MM.1S (cell line): Measurements from ENCODE around the gene UBE2R2.
"Not testable (repeated sequence)": the region's sequence is repeated elsewhere in the genome, so short reads cannot be mapped to it uniquely, and the experiment has no call there.

ENCODE experiments used
- DNase-seq: peaks from one replicate; pipeline ENCODE4 v3.0.0-alpha.2; 2015
- H2AFZ ChIP-seq: fragments of 300-600 bp; sonication (generic); 2 replicates; pipeline ENCODE4 v1.6.0; 2016; ENCODE audit warnings: antibody characterized with exemption, low read length
- H3F3A ChIP-seq: fragments of 300-600 bp; sonication (generic); 2 replicates; pipeline ENCODE4 v1.6.1; 2016; ENCODE audit warnings: mild to moderate bottlenecking, antibody characterized with exemption, low read length, moderate library complexity, mixed read lengths; ENCODE audit not compliant: insufficient read depth
- H3K27ac ChIP-seq: fragments of 300-600 bp; sonication (generic); 2 replicates; pipeline ENCODE4 v1.5.1; 2016; ENCODE audit warnings: mild to moderate bottlenecking, low read length
- H3K27me3 ChIP-seq: fragments of 300-600 bp; sonication (generic); replicated peaks from 2 replicates; pipeline ENCODE4 v1.6.0; 2016; ENCODE audit warnings: low read length; ENCODE audit not compliant: insufficient read depth
- H3K36me3 ChIP-seq: fragments of 300-600 bp; sonication (generic); replicated peaks from 2 replicates; pipeline ENCODE4 v1.6.1; 2016; ENCODE audit warnings: mild to moderate bottlenecking, low read length, mixed read lengths; ENCODE audit not compliant: insufficient read depth
- H3K4me1 ChIP-seq: fragments of 300-600 bp; sonication (generic); 2 replicates; pipeline ENCODE4 v1.6.1; 2016; ENCODE audit warnings: low read length, mixed read lengths
- H3K4me2 ChIP-seq: fragments of 300-600 bp; sonication (generic); 2 replicates; pipeline ENCODE4 v1.6.0; 2016; ENCODE audit warnings: low read depth, low read length
- H3K4me3 ChIP-seq: fragments of 300-600 bp; sonication (generic); 2 replicates; pipeline ENCODE4 v1.5.1; 2016; ENCODE audit warnings: low read length, mixed read lengths
- H3K79me2 ChIP-seq: fragments of 300-600 bp; sonication (generic); 2 replicates; pipeline ENCODE4 v1.6.1; 2016; ENCODE audit warnings: mixed run types, low read length, mixed read lengths
- H3K9ac ChIP-seq: fragments of 300-600 bp; sonication (generic); 2 replicates; pipeline ENCODE4 v1.6.1; 2016; ENCODE audit warnings: low read length, mixed read lengths
- H3K9me2 ChIP-seq: fragments of 300-600 bp; sonication (generic); replicated peaks from 2 replicates; pipeline ENCODE4 v1.6.1; 2016; ENCODE audit warnings: mild to moderate bottlenecking, low read length, mixed read lengths; ENCODE audit not compliant: insufficient read depth
- H3K9me3 ChIP-seq: fragments of 300-600 bp; sonication (generic); replicated peaks from 2 replicates; pipeline ENCODE4 v1.6.1; 2016; ENCODE audit warnings: mild to moderate bottlenecking, low read length, mixed read lengths; ENCODE audit not compliant: insufficient read depth
- H4K20me1 ChIP-seq: fragments of 300-600 bp; sonication (generic); 2 replicates; pipeline ENCODE4 v1.6.1; 2016; ENCODE audit warnings: mild to moderate bottlenecking, low read length, moderate library complexity, mixed read lengths; ENCODE audit not compliant: insufficient read depth
- EZH2 ChIP-seq: fragments of 300-600 bp; sonication (generic); optimal IDR thresholded peaks from 2 replicates; pipeline ENCODE3; 2017; ENCODE audit warnings: low read depth, mild to moderate bottlenecking, antibody characterized with exemption, low read length, mixed read lengths
- EZH2phosphoT487 ChIP-seq: fragments of 300-600 bp; sonication (generic); IDR thresholded peaks from 2 replicates; pipeline ENCODE4 v1.6.1; 2018; ENCODE audit warnings: antibody characterized with exemption, low read length
- TF ChIP-seq, protein P1 (sequence below): fragments of 300-600 bp; sonication (generic); IDR thresholded peaks from 2 replicates; pipeline ENCODE4 v1.5.1; 2016; ENCODE audit warnings: antibody characterized with exemption, low read length, mixed read lengths

UBE2R2 gene

GRCh38 chr9:33867747-33868439, 50.9 kb downstream of the UBE2R2 start:
- Histone ChIP-seq H3K4me2 (no peak overlapping the region), H3K9me2 (no peaks in the 10 kb centered on the region), H3K4me1 (no peaks in the 10 kb centered on the region), H3K27ac (no peak overlapping the region), H3K9me3 (no peaks in the 10 kb centered on the region), H4K20me1 (no peaks in the 10 kb centered on the region), H3K79me2 (peaks cover 62% of the 10 kb centered on the region), H3F3A (no peaks in the 10 kb centered on the region), H3K9ac (no peak overlapping the region), H3K27me3 (no peaks in the 10 kb centered on the region), H2AFZ (no peak overlapping the region), H3K4me3 (no peak overlapping the region), H3K36me3 (no peaks in the 10 kb centered on the region)
- no peak for TF ChIP-seq EZH2
- TF ChIP-seq EZH2phosphoT487, result no peak
- no peak for DNase-seq

DNA sequence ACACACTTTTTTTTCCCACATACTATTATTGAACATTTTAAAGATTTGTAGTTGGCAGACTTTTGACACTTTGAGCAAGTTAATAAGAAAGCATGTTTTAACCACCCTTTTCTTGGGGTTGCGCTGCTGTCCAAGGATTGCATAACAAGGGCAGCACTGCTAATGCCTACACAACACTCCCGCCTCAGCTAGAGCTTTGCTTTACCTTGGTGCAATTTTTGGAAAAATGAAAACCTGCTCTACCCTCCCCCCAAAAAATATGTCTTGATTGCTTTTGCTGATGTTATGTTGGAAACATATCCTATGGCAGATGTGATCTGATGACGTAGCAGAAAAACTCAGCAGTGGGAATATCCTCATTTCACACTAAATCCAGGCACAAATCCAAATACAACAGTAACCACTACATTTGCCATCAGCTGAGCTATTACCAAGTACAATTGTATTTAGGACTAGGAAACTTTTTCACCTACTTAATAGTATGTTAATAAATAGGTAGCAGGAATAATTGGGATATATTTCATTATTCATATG, 51.5 kb downstream of the UBE2R2 start:
- Histone ChIP-seq H3K9me2 (no peaks in the 10 kb centered on the region), H3K4me2 (no peak overlapping the region), H2AFZ (no peak overlapping the region), H3F3A (no peaks in the 10 kb centered on the region), H3K4me3 (no peak overlapping the region), H3K27me3 (no peaks in the 10 kb centered on the region), H3K79me2 (peaks cover 67% of the 10 kb centered on the region), H3K36me3 (no peaks in the 10 kb centered on the region), H3K4me1 (no peaks in the 10 kb centered on the region), H3K27ac (no peak overlapping the region), H3K9ac (no peak overlapping the region), H3K9me3 (no peaks in the 10 kb centered on the region), H4K20me1 (no peaks in the 10 kb centered on the region)
- DNase-seq, result no peak
- TF ChIP-seq EZH2phosphoT487, result no peak
- no peak for TF ChIP-seq EZH2
- TF ChIP-seq, protein P1, sequence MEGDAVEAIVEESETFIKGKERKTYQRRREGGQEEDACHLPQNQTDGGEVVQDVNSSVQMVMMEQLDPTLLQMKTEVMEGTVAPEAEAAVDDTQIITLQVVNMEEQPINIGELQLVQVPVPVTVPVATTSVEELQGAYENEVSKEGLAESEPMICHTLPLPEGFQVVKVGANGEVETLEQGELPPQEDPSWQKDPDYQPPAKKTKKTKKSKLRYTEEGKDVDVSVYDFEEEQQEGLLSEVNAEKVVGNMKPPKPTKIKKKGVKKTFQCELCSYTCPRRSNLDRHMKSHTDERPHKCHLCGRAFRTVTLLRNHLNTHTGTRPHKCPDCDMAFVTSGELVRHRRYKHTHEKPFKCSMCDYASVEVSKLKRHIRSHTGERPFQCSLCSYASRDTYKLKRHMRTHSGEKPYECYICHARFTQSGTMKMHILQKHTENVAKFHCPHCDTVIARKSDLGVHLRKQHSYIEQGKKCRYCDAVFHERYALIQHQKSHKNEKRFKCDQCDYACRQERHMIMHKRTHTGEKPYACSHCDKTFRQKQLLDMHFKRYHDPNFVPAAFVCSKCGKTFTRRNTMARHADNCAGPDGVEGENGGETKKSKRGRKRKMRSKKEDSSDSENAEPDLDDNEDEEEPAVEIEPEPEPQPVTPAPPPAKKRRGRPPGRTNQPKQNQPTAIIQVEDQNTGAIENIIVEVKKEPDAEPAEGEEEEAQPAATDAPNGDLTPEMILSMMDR, result no peak

DNA sequence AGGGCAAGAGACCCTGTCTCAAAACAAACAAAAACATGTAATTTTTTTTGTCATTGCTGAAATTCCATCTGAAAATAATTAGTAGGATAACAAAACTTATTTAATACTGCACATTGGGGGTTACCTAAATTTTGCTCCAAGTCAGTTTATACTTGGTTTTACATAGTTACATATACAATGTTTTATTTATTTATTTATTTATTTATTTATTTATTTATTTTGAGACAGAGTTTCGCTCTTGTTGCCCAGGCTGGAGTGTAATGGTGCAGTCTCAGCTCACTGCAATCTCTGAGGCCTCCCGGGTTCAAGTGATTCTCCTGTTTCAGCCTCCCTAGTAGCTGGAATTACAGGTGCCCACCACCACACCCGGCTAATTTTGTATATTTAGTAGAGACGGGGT, 52.3 kb downstream of the UBE2R2 start:
- H3K9me2 ChIP-seq, H2AFZ ChIP-seq, DNase-seq, H3K4me2 ChIP-seq, H4K20me1 ChIP-seq, H3K4me3 ChIP-seq, H3K27me3 ChIP-seq, H3F3A ChIP-seq, H3K9me3 ChIP-seq, H3K27ac ChIP-seq, H3K9ac ChIP-seq, H3K36me3 ChIP-seq, H3K4me1 ChIP-seq: not testable (repeated sequence)
- peaks cover 67% of the 10 kb centered on the region for H3K79me2 ChIP-seq

GRCh38 chr9:33877727-33878489, 60.9 kb downstream of the UBE2R2 start:
- H3K9ac ChIP-seq, result no peak overlapping the region
- H3K4me2 ChIP-seq, result no peak overlapping the region
- no peak for DNase-seq
- H3K27ac ChIP-seq, result no peak overlapping the region
- H3K36me3 ChIP-seq, result no peaks in the 10 kb centered on the region
- H3K79me2 ChIP-seq, result peaks cover 87% of the 10 kb centered on the region
- H3K4me3 ChIP-seq, result no peak overlapping the region
- H3F3A ChIP-seq, result no peaks in the 10 kb centered on the region; the same call in 1 of the 2 replicates
- H3K9me3 ChIP-seq, result no peaks in the 10 kb centered on the region
- no peak overlapping the region for H2AFZ ChIP-seq
- H3K4me1 ChIP-seq, result no peaks in the 10 kb centered on the region
- no peaks in the 10 kb centered on the region for H3K9me2 ChIP-seq
- H4K20me1 ChIP-seq, result 0 out of 2 replicates have a peak, but pooled peaks cover 4% of the 10 kb centered on the region
- H3K27me3 ChIP-seq, result no peaks in the 10 kb centered on the region
- TF ChIP-seq EZH2phosphoT487 (no peak), EZH2 (no peak)
- TF ChIP-seq, protein P1, result no peak
